Natural killer cell (primary cell): Measurements from ENCODE around the gene TRAPPC3L. TPM values are rescaled to one million over a fixed set of nuclear protein-coding genes. Genes with fewer than 3 reads are reported as not detected.

ENCODE experiments used
- ATAC-seq, 3 donors: fragments of 150-1000 bp in 2 of 3; fragments of 200-7000 bp in 1 of 3; cut with Tn5 transposase; 1 replicate in 1 of 3; 2 replicates in 2 of 3; pipeline ENCODE4 v1.10.0; 2021; ENCODE audit warnings: mild to moderate bottlenecking in 2 of 3, moderate library complexity in 2 of 3
- DNase-seq, 2 donors: peaks; one replicate each; pipeline versions ENCODE4 v3.0.0 to v3.0.0-alpha.2; 2013 to 2021; ENCODE audit warnings: mixed read lengths in 1 of 2
- H3K27ac ChIP-seq: one replicate; pipeline ENCODE4 v1.5.1; 2013; ENCODE audit warnings: mild to moderate bottlenecking, low read length
- H3K27me3 ChIP-seq: one replicate; pipeline ENCODE4 v1.6.1; 2013; ENCODE audit warnings: low read length; ENCODE audit not compliant: control insufficient read depth, insufficient read depth
- H3K36me3 ChIP-seq: one replicate; pipeline ENCODE4 v1.6.1; 2013; ENCODE audit warnings: low read length; ENCODE audit not compliant: control insufficient read depth, insufficient read depth
- H3K4me1 ChIP-seq: one replicate; pipeline ENCODE4 v1.6.1; 2013; ENCODE audit warnings: low read length; ENCODE audit not compliant: control insufficient read depth, insufficient read depth
- H3K4me3 ChIP-seq: one replicate; pipeline ENCODE4 v1.5.1; 2013; ENCODE audit warnings: low read length
- H3K9me3 ChIP-seq: one replicate; pipeline ENCODE4 v1.6.1; 2013; ENCODE audit warnings: low read length; ENCODE audit not compliant: control insufficient read depth, insufficient read depth
- H3K27ac Mint-ChIP-seq, 2 donors: one replicate each; pipeline ENCODE4 v1.8.0; 2022; ENCODE audit warnings: mild to moderate bottlenecking in 2 of 2, mixed read lengths in 2 of 2, moderate library complexity in 1 of 2
- H3K27me3 Mint-ChIP-seq, 2 donors: one replicate each; pipeline ENCODE4 v1.8.0; 2022; ENCODE audit warnings: low read depth in 2 of 2, mixed read lengths in 2 of 2
- H3K36me3 Mint-ChIP-seq: one replicate; pipeline ENCODE4 v1.8.0; 2022; ENCODE audit warnings: mixed read lengths
- H3K4me1 Mint-ChIP-seq, 2 donors: one replicate each; pipeline ENCODE4 v1.8.0; 2022; ENCODE audit warnings: mixed read lengths in 2 of 2
- H3K4me3 Mint-ChIP-seq: one replicate; pipeline ENCODE4 v1.8.0; 2022; ENCODE audit warnings: mild to moderate bottlenecking, moderate library complexity, mixed read lengths
- H3K9me3 Mint-ChIP-seq, 2 donors: one replicate each; pipeline ENCODE4 v1.8.0; 2022; ENCODE audit warnings: mixed read lengths in 2 of 2
- WGBS: methylation state at CpG from one replicate; pipeline ENCODE4 v1.1.7; 2013; ENCODE audit warnings: missing lambda C conversion rate; ENCODE audit not compliant: insufficient coverage; 5-methylcytosine and 5-hydroxymethylcytosine counted together
- intact Hi-C: fragments of 100-400 bp; cut with micrococcal nuclease; formaldehyde crosslinking; loops from one replicate; pipeline ENCODE4 v1.14.2; 2022
- total RNA-seq, 4 donors: library from RNA; stranded (reverse); fragments of 120-200 nt in 1 of 4; gene quantifications; one replicate each; pipeline versions ENCODE4 v1.2.3 to v1.2.4, GENCODE V29; 2013 to 2022
- TF ChIP-seq, protein P1 (sequence below): fragments of 200-600 bp; IDR thresholded peaks from one replicate; pipeline ENCODE4 v1.8.0; 2022; ENCODE audit warnings: antibody characterized with exemption

TRAPPC3L gene
- total RNA-seq, 3 donors from 2014 or later (not counting 1 experiment from before 2014, with no cell fraction given) = 0.66 TPM; not detected in 2

DNA sequence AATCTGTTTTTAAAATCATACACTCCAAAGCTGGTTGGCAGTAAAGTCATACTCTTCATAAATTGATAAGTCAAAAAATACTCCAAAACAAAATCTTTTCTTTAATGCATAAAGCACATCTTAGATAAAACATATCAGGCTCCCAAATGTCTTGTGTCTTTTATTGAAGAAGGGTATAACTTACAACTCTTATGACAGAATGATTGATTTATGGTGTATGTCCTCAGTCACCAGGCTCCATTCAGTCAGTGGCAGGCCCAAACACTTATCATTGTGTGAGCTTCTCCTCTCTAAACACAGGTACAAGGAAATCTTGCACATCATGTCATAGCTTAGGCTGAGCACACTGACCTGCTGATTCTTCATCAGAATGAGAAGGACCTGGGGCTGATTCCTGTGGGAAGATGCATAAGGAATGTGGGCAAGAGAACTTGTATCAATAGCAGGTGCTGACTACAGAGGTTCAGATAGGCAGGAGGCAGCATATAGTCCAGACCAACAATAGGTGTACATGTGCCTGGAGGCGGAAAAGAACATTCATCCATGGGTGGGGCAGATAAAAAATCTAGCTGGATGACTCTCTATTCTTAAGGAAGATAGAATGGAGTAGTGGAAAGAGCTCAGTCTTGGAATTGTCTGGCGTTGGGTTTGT lies 32.1 kb downstream of the TRAPPC3L start:
- Histone ChIP-seq H3K36me3 (no peaks in the 10 kb centered on the region), H3K9me3 (no peaks in the 10 kb centered on the region), H3K27ac (no peak overlapping the region), H3K4me3 (no peak overlapping the region), H3K4me1 (no peaks in the 10 kb centered on the region), H3K27me3 (no peaks in the 10 kb centered on the region)
- H3K4me1 Mint-ChIP-seq = no peaks in the 10 kb centered on the region
- DNase-seq (no peak), ATAC-seq (no peak)
- TF ChIP-seq, protein P1, sequence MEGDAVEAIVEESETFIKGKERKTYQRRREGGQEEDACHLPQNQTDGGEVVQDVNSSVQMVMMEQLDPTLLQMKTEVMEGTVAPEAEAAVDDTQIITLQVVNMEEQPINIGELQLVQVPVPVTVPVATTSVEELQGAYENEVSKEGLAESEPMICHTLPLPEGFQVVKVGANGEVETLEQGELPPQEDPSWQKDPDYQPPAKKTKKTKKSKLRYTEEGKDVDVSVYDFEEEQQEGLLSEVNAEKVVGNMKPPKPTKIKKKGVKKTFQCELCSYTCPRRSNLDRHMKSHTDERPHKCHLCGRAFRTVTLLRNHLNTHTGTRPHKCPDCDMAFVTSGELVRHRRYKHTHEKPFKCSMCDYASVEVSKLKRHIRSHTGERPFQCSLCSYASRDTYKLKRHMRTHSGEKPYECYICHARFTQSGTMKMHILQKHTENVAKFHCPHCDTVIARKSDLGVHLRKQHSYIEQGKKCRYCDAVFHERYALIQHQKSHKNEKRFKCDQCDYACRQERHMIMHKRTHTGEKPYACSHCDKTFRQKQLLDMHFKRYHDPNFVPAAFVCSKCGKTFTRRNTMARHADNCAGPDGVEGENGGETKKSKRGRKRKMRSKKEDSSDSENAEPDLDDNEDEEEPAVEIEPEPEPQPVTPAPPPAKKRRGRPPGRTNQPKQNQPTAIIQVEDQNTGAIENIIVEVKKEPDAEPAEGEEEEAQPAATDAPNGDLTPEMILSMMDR = no peak
- H3K9me3 Mint-ChIP-seq = no peaks in the 10 kb centered on the region
- no peaks in the 10 kb centered on the region for H3K36me3 Mint-ChIP-seq
- H3K4me3 Mint-ChIP-seq = no peak overlapping the region
- intact Hi-C loops = no loop called here
- H3K27ac Mint-ChIP-seq = no peak overlapping the region
- 82% methylated on average over 2 of the region's 2 CpGs for WGBS
- peaks cover 8 to 32% of the 10 kb centered on the region in 2 donors for H3K27me3 Mint-ChIP-seq

DNA sequence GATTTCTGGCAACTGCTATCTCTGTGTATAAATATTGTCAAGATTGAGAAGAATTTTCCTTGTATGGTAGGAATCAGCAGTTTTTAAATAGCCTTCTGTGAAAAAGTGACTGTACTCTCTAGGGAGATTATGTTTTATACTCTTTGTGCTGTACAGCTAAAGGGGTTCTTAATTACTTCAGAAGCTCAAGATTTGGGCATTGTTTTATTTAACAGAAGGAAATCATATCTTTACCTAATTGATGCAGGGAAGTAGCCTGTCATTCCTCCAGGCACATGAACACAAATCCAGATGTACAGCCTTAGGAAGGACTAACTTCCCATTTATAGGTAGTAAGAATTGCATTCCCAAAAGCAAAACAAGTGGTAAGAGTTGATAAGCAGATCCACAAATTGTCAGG lies 32.8 kb downstream of the TRAPPC3L start:
- intact Hi-C loops = no loop called here
- Mint-ChIP-seq H3K9me3 (no peaks in the 10 kb centered on the region), H3K27ac (no peak overlapping the region), H3K27me3 (peaks cover 4 to 27% of the 10 kb centered on the region in 2 donors), H3K36me3 (no peaks in the 10 kb centered on the region), H3K4me1 (no peaks in the 10 kb centered on the region), H3K4me3 (no peak overlapping the region)
- H3K36me3 ChIP-seq = no peaks in the 10 kb centered on the region
- no peak overlapping the region for H3K27ac ChIP-seq
- no peaks in the 10 kb centered on the region for H3K4me1 ChIP-seq
- H3K27me3 ChIP-seq = no peaks in the 10 kb centered on the region
- H3K9me3 ChIP-seq = no peaks in the 10 kb centered on the region
- DNase-seq = no peak
- no peak overlapping the region for H3K4me3 ChIP-seq
- ATAC-seq = no peak
- TF ChIP-seq, protein P1 = no peak

DNA sequence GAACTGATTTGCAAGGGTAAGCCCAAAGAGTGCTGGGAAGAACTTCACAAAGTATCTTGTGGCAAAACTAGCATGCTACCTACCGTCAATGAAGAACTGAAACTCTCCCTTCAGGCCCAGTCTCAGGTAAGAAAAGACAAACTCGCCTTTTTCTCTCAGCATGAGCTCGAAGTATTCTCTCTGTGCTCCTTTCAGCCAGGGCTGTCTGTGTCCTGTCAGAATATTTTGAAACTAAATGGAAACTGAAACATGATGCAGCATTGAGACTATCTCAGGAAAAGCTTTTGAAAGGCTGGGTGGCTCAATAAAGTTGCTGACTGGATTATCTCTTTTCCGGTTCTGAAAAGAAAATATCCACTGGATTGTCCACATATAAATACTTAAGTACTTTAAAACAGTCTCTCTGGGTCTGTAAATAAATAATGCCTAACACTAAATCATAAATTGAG lies 33.3 kb downstream of the TRAPPC3L start:
- TF ChIP-seq, protein P1 = no peak
- Mint-ChIP-seq H3K27me3 (peaks cover 4 to 27% of the 10 kb centered on the region in 2 donors), H3K36me3 (no peaks in the 10 kb centered on the region), H3K4me3 (no peak overlapping the region), H3K27ac (no peak overlapping the region), H3K4me1 (no peaks in the 10 kb centered on the region), H3K9me3 (no peaks in the 10 kb centered on the region)
- no peak overlapping the region for H3K27ac ChIP-seq
- DNase-seq (no peak), ATAC-seq (no peak)
- no peaks in the 10 kb centered on the region for H3K27me3 ChIP-seq
- H3K36me3 ChIP-seq = no peaks in the 10 kb centered on the region
- H3K4me1 ChIP-seq = no peaks in the 10 kb centered on the region
- no peaks in the 10 kb centered on the region for H3K9me3 ChIP-seq
- no peak overlapping the region for H3K4me3 ChIP-seq
- intact Hi-C loops = no loop called here
- 63% methylated on average over 3 of the region's 4 CpGs for WGBS
